GM19239 (cell line): ENCODE measurements around the gene BAD.

Source experiments
- DNase-seq: peaks from one replicate; pipeline ENCODE4 v3.0.0; 2011; ENCODE audit warnings: low spot score; ENCODE audit not compliant: insufficient read length
- FAIRE-seq: peaks from 2 replicates; lab custom pipeline; 2011; peaks lifted over from hg19 to GRCh38; lab: Jason Lieb, UNC

The BAD gene

GRCh38 chr11:64281957-64282770 lies 2.3 kb downstream of the BAD start:
- no peak for FAIRE-seq
- DNase-seq, result no peak

DNA sequence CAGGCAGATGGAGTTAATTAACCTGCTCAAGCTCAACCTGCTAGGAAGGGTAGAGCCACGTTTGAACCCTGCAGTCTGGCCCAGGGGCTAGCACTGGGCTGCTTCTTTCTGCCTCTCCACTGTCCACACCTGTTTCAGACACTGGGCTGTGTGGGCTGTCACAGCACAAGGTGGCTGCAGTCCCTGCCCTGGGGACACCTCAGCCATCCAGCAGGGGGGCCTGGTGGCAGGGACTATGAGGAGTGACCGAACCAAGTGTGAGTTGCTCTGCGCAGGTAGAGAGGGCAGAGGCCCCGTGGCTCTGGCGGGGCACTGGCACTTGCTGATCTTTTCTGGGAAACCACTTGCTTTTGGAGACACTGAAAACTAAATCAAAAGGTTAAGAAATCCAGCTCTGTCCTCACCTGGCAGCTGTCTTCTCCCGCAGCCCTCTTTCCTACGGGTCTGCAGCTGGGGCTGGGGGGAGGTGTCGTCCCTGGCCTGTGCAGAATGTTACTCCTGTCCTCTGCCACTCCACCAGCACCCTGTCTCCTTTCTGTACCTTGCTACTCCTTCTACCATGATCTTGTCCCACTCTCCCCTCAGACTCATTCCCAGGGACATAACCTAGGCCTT lies 5.8 kb downstream of the BAD start:
- DNase-seq (no peak), FAIRE-seq (no peak)

DNA sequence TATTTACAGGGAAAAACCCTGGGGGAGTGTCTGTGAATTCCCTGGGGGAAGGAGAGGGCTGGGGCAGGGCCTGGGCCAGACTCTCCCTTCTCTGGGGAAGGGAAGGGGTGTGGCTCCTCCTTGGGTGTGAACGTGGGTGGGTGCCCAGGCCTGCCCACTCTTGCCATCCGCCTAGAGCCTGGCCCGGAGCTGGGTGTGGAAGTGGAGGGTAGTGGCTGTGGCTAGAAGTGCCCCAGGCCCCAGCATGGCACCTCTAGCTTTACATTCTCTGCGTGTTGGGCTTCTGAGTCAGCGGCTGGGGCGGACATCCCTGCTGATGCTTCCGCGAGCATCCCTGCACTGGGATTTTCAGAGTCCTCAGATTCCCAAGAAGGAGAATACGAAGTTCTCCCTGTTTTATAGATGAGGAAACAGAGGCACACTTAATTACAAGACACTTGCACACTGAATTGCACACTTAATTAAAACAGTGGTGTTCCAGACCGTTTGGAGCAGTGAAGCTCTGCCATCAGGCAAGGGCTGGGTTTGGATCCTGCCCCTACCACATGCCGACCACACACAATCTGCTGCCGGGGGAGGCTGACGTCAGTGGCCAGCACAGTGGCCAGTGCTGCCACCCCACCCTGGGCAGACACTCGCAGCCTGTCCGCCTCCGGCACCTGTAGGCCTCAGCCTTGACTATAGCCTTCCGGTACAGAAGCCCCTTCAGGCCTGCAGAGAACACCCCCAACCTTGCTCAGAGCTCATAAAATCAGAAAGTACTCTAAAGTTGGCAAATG lies 7.6 kb downstream of the BAD start:
- FAIRE-seq (no peak), DNase-seq (no peak)

GRCh38 chr11:64275841-64276240 lies 8.6 kb downstream of the BAD start:
- no peak for FAIRE-seq

GRCh38 chr11:64275031-64275800 lies 9.2 kb downstream of the BAD start:
- no peak for DNase-seq
- FAIRE-seq, result no peak

More at GRCh38 chr11:64275841-64276240, 8.6 kb downstream of the BAD start:
- DNase-seq, result no peak

GRCh38 chr11:64269540-64270220 lies 14.8 kb downstream of the BAD start:
- peak; percentile 94 for FAIRE-seq

DNA sequence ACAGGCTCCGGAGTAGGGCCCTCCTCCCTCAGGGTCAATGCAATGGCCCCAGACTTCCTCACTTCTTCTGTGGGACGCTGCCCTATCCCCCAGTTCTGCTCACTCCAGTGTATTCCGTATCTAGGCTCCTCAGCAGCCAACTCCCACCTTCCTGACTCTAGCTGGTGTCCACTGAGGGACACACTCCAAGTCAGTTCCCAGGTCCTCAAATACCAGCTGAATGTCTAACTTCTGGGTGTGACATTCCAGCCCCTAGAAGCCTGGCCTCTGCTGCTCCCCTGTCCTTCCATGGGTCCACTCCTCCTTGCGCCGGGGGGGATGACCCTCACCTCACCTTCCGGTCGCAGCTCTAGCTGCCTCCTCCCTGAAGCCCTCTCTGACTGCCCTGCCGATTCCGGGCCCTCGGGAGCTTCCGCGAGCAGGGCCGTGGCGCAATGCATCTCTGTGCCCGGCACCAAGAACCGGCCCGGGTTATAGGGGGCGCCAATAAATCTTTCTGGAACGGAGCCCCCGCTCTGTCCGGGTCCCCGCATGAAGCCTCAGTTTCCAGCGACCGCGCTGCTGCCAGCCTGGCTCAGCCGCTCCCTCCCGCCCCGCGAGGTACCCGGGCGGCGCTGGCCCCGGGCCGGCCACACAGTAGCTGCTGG lies 15.4 kb downstream of the BAD start:
- peak; percentile 81 for FAIRE-seq
- DNase-seq, result no peak

More at GRCh38 chr11:64269540-64270220, 14.8 kb downstream of the BAD start:
- peak; percentile 78 for DNase-seq

- no peak for FAIRE-seq
- DNase-seq, result no peak
Measured at GRCh38 chr11:64268025-64268892, 16.2 kb downstream of the BAD start.

GRCh38 chr11:64267207-64267945 lies 17.1 kb downstream of the BAD start:
- DNase-seq, result no peak
- FAIRE-seq, result no peak

- DNase-seq, result no peak
- FAIRE-seq, result no peak
Measured at GRCh38 chr11:64266339-64266738, 18.1 kb downstream of the BAD start.

DNA sequence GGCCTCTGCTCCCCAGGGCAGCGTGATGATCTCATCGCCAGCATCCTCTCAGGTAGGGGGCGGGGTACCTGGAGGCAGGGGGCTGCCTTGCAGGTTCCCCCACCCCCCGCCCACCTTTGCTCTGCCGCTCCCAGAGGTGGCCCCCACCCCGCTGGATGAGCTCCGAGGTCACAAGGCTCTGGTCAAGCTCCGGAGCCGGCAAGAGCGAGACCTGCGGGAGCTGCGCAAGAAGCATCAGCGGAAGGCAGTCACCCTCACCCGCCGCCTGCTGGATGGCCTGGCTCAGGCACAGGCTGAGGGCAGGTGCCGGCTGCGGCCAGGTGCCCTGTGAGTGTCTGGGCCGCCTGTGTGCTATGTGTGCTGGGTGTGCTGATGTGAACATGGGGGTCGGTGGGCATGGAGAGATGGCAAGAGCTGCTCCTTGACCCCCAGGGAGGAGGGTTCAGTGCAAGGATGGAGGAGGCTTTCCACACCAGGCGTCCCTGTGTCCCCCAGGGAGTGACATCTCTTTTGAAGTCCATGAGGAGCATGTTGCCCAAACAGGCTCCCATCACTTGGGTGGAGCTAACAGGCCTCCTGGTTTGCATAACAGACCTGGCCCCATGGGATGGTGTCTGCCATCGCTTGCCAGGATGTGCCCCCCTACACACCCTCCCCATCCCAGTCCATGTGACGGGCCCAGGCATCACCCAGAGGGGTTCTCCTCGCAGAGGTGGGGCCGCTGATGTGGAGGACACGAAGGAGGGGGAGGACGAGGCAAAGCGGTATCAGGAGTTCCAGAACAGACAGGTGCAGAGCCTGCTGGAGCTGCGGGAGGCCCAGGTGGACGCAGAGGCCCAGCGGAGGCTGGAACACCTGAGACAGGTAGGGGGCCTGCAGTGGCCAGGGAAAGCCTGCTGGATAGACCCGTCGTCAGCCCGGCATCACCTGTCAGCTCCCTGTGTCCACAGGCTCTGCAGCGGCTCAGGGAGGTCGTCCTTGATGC lies 19.0 kb downstream of the BAD start:
- DNase-seq (no peak), FAIRE-seq (no peak)

DNA sequence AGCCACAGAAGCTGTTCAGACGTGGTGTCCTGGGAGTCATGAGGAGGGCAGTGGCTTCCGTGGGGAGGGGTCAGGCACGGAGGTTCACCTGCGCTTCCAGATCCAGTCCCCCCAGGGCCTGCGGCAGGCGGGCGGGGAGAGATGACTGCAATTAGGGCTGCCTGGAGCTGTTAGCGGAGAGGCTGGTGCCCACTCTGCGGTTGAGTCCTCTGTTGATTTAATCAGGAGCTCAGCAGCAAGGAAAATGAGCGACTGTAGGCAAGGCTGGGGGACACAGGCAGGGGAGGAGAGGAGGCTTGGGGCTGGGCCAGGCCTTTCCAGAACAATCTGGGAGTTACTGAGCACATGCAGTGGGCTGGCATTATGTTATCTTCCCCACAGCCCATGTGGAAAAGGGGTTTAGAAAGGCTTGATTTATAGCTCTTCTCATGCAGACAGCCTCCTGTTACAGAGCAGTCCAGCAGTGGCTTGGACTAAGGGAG lies 20.1 kb downstream of the BAD start:
- DNase-seq (no peak), FAIRE-seq (no peak)

DNA sequence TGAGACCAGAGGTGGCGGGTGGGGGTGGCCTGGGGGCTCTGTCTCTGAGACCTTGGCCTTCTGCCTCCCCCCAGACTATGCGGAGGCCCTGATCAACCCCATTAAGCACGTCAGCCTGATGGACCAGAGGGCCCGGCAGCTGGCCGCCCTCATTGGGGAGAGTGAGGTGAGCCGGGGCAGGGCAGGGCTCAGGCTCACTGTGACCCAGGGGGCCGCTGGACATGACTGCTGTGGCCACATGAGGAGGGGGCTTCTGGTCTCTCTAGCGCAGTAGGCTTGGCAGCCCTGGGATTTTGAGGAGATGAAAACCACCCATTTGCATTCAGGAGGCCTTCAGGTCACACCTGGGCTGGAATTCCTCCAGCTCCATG lies 20.5 kb downstream of the BAD start:
- DNase-seq, result no peak
- FAIRE-seq, result no peak

GRCh38 chr11:64263021-64263946 lies 21.2 kb downstream of the BAD start:
- FAIRE-seq, result no peak
- no peak for DNase-seq

- DNase-seq, result no peak
- no peak for FAIRE-seq
Measured at GRCh38 chr11:64262271-64263002, 22.0 kb downstream of the BAD start.
